GM21390 (cell line): ENCODE data around the gene FAM221A.
"Not testable (repeated sequence)": the region's sequence is repeated elsewhere in the genome, so short reads cannot be mapped to it uniquely, and the experiment has no call there.

Experiments used
- ATAC-seq: cut with Tn5 transposase; IDR thresholded peaks from one replicate; pipeline ENCODE4 v1.9.1; 2021; ENCODE audit not compliant: unreplicated experiment

FAM221A gene

DNA sequence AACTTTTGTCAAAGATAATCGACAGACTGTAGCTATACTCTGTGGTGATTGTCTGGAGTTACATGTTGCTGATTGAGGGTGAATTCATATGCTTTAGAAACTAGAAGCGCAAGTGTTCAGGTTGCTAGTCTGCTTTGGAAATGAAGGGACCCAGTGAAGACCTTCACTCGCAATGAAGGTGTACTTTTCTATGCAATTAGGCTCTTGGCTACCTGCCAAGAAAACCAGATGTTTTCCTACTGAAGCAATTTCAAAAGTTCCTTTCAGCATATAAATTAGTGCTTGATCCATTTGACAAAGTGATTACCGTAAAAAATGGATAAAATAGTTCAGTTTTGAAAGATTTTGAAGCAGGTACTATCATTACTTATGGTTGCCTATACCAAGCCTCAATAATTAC, 20.0 kb downstream of the FAM221A start:
- ATAC-seq, result no peak

DNA sequence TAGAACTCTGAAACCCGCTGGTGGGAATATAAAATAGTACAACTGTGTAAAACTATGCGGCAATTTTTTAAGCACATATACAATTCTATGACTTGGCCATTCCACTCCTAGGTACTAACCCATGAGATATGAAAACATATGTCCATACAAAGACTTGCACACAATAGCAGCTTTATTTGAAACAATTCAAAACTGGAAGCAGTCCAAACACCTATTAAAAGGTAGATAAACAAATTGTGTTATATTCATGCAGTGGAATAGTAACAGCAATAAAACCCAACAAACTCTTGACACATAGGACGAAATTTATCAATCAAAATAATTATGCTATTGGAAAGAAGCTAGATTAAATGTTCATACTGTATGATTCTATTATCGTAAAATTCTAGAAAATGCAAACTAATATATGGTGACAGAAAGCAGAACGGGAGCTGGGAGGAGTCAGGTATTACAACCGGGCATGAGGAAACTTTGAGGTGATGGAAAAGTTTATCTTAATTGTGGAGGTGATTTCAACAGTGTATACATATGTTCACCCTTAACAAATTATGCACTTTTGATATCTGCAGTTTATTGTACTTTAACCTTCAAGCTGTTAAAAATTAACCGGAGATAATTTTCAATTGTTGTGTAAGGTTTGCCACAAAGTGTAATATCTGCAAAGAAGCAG, 29.2 kb downstream of the FAM221A start:
- no peak for ATAC-seq

DNA sequence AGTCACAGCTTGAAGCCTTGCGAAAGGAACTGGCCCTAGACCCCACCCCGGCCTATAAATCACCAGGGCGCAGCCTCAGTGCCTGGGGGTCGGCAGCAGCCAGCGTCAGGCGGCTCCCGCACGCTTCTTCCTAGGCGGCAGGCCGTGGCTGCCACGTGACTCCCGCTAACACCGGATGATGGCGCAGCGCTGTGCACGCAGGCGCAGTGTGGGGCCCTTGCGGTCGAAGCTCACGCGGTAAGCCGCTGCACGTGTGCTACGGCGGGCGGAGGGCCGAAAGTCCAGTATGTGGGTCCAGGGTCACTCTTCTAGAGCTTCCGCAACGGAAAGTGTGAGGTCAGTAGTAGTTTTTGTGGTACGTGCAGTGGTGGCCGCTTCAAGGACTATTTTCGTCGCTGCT, 30.0 kb downstream of the FAM221A start, which contains the start of gene STK31:
Gene STK31 (plus strand): TSS at position 220 of the 400 bp plus-strand sequence. CDS start 67 bp downstream, at position 287.
- ATAC-seq, result no peak

DNA sequence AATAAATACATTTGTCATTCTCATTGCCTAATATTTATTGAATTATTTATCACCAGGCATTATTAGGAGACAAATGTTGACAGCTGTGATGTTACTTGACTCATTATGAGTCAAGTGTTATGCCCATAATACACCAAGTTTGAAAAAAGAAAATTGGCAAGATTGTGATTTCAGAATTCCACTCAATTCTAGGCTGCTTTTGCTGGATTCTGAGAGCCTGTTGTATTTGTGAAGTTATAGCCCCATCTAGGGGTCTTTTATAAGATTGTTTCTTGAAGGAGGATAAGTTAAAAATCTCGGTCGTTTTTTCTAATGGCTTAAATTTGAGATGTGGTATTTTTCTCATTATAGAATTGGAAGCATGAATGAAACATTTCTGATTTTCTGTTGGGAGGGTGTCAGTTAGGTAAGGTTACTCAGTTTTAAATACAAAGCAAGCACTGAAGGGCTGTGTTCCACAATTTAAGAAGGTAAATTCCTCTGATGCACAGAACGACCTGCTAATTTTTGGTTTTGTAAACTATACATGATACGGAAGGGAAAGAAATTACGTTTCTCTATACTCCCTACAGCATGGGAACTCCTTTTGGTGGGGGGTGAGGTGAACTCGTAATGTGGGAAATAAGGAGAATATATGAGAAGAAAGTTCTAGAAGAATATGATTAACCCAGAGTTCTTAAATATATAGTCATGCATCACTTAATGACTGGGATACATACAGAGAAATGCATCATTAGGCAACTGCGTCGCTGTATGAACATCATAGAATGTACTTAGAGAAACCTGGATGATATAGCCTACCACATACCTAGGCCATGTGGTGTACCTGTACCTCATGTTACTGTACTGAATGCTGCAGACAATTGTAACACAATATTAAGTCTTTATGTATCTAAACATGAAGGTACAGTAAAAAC, 32.6 kb downstream of the FAM221A start:
- no peak for ATAC-seq

DNA sequence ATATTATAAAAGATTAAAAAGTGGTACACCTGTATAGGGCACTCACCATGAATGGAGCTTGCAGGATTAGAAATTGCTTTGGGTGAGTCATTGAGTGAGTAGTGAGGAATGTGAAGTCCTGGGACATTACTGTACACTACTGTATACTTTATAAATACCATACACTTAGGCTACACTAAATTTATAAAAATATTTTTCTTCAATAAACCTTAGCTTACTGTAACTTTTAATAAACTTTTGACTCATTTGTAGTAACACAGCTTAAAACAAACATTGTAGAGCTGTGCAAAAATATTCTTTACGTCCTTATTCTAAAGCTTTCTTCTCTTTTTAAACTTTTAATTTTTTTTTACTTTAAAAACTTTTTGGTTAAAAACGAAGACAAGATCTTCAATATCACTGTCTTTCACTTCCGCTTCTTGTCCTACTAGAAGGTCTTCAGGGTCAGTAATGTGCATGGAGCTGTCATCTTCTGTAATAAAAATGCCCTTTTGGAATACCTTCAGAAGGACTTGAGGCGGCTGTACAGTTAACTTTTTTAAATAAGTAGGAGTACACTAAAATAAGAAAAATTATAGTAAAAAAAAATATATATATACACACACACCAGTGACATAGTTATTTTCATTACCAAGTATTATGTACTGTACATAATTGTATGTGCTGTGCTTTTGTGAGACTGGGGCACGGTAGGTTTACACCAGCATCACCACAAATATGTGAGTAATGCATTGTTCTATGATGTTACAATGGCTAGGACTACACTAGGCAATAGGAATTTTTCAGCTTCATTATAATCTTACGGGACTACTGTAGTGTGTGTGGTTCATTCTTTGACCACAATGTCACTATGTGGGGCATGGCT, 33.5 kb downstream of the FAM221A start:
- no peak for ATAC-seq

DNA sequence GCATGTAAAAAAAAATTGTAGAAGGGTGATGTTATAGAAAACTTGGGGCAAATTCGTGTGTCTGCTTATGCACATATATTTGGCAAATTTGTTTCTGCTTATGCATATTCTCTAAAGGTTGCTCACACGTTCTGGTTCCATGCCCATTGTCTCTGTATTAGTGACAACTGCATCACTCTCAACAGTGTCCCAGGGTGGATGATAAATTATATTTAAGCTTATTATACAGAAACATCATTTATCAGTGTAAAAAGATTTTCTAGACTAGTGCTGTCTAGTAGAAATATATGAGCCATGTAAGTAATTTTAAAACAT, 34.1 kb downstream of the FAM221A start:
- ATAC-seq, result no peak

DNA sequence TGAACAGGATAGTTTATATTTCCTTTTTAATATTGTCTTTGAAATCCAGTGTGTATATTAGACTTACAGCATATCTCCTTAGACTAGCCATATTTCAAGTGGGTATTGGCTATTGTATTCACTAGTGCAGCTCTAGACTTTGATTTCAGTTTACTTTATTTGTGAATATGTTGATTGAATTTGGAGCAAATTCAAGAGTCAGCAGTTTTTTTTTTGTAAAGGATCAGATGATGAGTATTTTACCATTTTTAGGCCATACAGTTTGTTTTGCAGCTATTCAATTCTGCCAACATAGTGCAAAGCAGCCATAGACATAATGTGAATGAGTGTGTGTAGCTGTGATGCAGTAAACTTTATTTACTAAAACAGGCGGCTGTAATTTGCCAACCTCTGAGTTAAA, 34.6 kb downstream of the FAM221A start:
- ATAC-seq, result no peak

DNA sequence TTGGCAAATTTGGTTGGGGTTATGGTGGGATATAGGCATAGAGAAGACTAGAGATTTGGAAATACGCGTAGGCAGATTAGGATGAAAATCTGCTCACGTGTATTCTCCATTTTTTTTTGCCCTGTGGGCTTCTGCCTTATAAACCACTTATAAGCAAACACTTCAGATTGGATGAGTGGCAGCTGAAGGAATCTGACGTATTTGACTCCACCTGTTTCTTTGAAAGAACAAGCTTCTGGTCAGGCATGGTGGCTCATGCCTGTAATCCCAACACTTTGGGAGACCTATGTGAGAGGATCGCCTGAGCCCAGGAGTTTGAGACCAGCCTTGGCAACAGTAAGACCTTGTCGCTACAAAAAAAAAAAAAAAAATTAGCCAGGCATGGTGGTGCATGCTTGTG, 35.1 kb downstream of the FAM221A start:
- ATAC-seq, result no peak

DNA sequence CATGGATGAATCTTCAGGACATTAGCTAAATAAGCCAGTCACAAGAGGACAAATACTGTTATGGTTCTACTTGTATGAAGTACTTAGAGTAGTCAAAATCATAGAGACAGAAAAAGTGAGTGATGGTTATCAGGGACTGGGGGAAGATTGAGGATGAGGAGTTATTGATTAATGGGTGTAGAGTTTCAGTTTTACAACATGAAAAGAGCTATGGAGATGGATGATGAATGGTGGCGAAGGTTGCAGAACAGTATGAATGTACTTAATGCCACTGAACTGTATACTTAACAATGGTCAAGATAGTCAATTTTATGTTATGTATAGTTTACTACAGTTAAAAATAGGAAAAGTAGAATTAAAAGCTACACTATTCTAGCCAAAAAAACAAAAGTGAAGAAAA, 37.8 kb downstream of the FAM221A start:
- no peak for ATAC-seq

DNA sequence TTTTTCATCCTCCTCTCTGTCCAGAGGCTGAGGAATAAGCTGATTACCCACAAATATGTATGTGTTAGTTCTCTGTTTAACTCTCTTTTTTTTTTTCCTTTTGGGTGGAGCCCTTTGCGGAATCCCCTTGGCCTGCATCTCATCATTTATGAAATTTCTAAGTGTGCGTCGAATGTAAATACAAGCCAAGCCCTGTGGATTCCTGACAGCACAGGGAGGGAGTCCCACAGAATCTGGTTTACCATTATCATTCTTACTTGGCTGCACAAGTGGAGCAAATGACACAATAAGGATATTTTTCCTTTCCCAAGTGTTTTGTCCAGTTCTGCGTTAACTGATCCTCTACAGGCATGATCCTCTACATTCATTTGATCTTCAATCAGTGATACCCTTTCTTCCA, 41.5 kb downstream of the FAM221A start:
- ATAC-seq, result no peak

DNA sequence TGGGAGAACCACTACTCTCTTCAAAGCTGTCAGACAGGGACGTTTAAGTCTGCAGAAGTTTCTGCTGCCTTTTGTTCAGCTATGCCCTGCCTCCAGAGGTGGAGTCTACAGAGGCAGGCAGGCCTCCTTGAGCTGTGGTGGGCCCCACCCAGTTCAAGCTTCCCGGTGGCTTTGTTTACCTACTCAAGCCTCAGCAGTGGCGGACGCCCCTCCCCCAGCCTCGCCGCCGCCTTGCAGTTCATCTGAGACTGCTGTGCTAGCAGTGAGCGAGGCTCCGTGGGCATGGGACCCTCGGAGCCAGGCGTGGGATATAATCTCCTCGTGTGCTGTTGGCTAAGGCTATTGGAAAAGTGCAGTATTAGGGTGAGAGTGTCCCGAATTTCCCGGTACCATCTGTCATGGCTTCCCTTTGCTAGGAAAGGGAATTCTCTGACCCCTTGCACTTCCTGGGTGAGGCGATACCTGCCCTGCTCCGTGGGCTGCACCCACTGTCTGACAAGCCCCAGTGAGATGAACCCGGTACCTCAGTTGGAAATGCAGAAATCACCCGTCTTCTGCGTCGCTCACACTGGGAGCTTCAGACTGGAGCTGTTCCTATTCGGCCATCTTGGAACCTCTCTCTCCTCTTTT, 42.7 kb downstream of the FAM221A start:
- not testable (repeated sequence) for ATAC-seq

DNA sequence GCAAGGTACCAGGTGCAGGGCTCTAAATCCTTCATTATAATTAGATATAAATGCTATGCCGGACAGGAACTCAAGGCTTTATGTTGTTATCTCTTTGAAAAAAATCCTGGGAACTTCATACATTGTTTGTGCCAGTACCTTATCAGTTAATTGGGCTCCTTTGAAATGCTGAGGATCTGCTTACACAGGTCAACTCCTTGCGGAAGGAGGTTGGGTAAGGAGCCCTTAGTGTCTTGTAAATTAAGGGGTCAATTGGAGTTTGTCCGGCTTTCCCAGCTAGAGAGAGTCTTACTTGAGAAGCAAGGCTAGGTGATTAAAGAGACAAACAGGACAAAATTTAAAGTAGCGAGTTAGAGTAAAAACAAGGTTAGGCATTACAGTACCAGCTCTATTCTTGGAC, 44.1 kb downstream of the FAM221A start:
- not testable (repeated sequence) for ATAC-seq

DNA sequence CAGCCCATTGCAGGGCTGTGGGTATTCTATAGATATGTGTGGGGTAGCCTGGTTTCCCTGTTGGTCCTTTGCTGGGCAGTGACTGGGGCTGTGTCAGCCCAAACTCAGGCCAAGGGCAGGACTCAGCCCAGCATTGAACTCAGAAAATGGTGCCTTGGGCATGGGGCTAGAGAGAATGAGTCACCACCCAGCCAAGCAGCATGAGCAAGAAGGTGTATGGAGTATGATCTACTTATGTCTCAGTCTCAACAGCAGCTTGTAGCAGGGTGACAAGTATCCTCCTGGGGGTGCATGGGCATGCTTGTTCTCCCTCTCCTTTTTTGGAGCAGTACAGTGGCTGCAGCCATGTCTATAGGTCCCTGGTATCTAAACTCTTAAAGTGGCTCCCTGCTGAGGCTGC, 62.1 kb downstream of the FAM221A start:
- ATAC-seq, result no peak

DNA sequence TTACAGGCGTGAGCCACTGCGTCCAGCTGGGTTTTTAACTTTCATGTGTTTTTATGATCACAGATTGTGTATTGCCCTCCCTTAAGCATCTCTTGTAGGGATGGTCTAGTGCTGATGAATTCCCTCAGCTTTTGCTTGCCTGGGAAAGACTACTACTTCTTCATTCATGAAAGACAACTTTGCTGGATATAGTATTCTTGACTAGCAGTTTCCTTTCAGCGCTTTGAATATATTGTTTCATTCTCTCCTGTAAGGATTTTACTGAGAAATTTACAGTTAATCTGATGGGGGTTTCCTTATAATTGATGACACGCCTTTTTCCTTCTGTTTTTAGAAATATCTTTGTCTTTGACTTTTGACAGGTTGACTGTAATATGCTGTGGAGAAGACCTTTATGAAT, 63.2 kb downstream of the FAM221A start:
- ATAC-seq, result no peak

DNA sequence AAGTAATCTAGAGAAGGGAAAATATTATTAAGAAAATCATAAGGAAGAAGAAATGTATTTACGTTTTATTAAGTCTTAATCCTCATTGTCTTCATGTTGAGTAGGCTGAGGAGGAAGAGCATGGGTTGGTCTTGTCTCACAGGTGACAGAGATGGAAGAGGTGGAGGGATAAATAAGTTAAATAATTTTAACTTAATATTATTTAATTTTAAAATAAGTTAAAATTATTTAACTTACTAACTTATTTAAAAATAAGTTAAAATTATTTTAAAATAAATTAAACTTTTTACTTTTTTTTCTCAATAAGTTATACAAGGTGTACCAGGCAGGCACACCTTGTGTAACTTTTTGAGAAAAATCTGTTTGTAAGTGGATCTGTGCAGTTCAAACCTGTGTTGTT, 66.6 kb downstream of the FAM221A start:
- ATAC-seq, result no peak

DNA sequence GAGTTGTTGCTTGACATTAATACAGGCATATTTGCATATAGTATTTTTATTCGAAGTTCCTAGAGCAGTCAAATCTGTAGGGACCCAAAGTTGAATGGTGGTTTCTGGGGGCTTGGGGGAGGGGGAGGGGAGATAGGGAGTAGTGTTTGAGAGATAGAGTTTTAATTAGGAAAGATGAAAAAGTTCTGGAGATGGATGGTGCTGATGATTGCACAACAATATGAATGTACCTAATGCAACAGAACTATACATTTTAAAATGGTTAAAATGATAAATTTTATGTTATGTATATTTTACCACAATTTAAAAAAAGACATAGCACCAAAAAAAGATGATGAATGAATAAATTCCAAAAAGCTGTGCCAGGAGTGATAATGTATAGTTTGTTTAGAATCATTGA, 71.9 kb downstream of the FAM221A start:
- ATAC-seq, result no peak
